ENCODE results near the gene HHIPL1. TPM values are rescaled to one million over a fixed set of nuclear protein-coding genes. Genes with fewer than 3 reads are reported as not detected.

HHIPL1 gene
- total and polyA plus RNA-seq, 8 donors: 2.2 to 3.1 (median 2.6) TPM

GRCh38 chr14:99624971-99625370, 20.0 kb upstream of the HHIPL1 start:
- no peak overlapping the region for H3K4me3 ChIP-seq
- no peaks in the 10 kb centered on the region for H3K36me3 ChIP-seq
- DNase-seq: no peak
- TF ChIP-seq CTCF (IDR thresholded peaks at IDR 0.05): no peak
- no peaks in the 10 kb centered on the region for H3K9me3 ChIP-seq
- H3K27ac ChIP-seq: no peak overlapping the region
- peaks cover 0 to 8% of the 10 kb centered on the region in 2 donors for H3K27me3 ChIP-seq
- ATAC-seq: no peak
- peaks cover 0 to 8% of the 10 kb centered on the region in 2 donors for H3K4me1 ChIP-seq
- intact Hi-C loops (cut with DNase I): loop anchor here (5.0 to 10.0 kb wide), 3 partner anchors 60 to 108 kb away; no protein-coding TSS in a partner anchor

GRCh38 chr14:99625476-99625875, 19.5 kb upstream of the HHIPL1 start:
- Histone ChIP-seq H3K27ac (no peak overlapping the region), H3K4me3 (no peak overlapping the region), H3K27me3 (peaks cover 0 to 4% of the 10 kb centered on the region in 2 donors), H3K9me3 (no peaks in the 10 kb centered on the region), H3K36me3 (no peaks in the 10 kb centered on the region), H3K4me1 (peaks cover 0 to 5% of the 10 kb centered on the region in 2 donors)
- no peak for DNase-seq
- no peak for ATAC-seq
- intact Hi-C loops (cut with DNase I): loop anchor here (5.0 to 10.0 kb wide), 3 partner anchors 61 to 108 kb away; no protein-coding TSS in a partner anchor
- TF ChIP-seq CTCF (IDR thresholded peaks at IDR 0.05): no peak

- DNase-seq (no peak), ATAC-seq (no peak)
- intact Hi-C loops (cut with DNase I): loop anchor here (5.0 to 10.0 kb wide), 3 partner anchors 61 to 109 kb away; no protein-coding TSS in a partner anchor
Measured at GRCh38 chr14:99626041-99626648, 18.8 kb upstream of the HHIPL1 start.

GRCh38 chr14:99627100-99627499, 17.8 kb upstream of the HHIPL1 start:
- no peaks in the 10 kb centered on the region for H3K27me3 ChIP-seq
- H3K4me3 ChIP-seq: no peak overlapping the region
- H3K36me3 ChIP-seq: no peaks in the 10 kb centered on the region
- intact Hi-C loops (cut with DNase I): loop anchor here (5.0 to 10.0 kb wide), 3 partner anchors 62 to 110 kb away; no protein-coding TSS in a partner anchor
- no peak for TF ChIP-seq CTCF (IDR thresholded peaks at IDR 0.05)
- ATAC-seq: no peak
- no peak overlapping the region for H3K27ac ChIP-seq
- no peaks in the 10 kb centered on the region for H3K9me3 ChIP-seq
- H3K4me1 ChIP-seq: peaks cover 0 to 4% of the 10 kb centered on the region in 2 donors
- DNase-seq: no peak

More at GRCh38 chr14:99626041-99626648, 18.8 kb upstream of the HHIPL1 start:
- Histone ChIP-seq H3K36me3 (no peaks in the 10 kb centered on the region), H3K4me1 (peaks cover 0 to 4% of the 10 kb centered on the region in 2 donors), H3K27ac (no peak overlapping the region), H3K9me3 (no peaks in the 10 kb centered on the region), H3K27me3 (no peaks in the 10 kb centered on the region), H3K4me3 (no peak overlapping the region)
- no peak for TF ChIP-seq CTCF (IDR thresholded peaks at IDR 0.05)

GRCh38 chr14:99627510-99628381, 17.2 kb upstream of the HHIPL1 start:
- H3K9me3 ChIP-seq: no peaks in the 10 kb centered on the region
- intact Hi-C loops (cut with DNase I): loop anchor here (5.0 to 10.0 kb wide), 3 partner anchors 63 to 110 kb away; no protein-coding TSS in a partner anchor
- no peaks in the 10 kb centered on the region for H3K27me3 ChIP-seq
- no peaks in the 10 kb centered on the region for H3K36me3 ChIP-seq
- TF ChIP-seq CTCF (IDR thresholded peaks at IDR 0.05): no peak
- DNase-seq (no peak), ATAC-seq (no peak)
- H3K4me3 ChIP-seq: no peak overlapping the region
- peaks cover 0 to 4% of the 10 kb centered on the region in 2 donors for H3K4me1 ChIP-seq
- no peak overlapping the region for H3K27ac ChIP-seq

Data from left lung (tissue), 10 donors.